ENCODE data around the gene FAM120A. TPM values are rescaled to one million over a fixed set of nuclear protein-coding genes. Genes with fewer than 3 reads are reported as not detected.

Gene FAM120A
- total and polyA plus RNA-seq, 4 donors = 28.3 to 91.0 (median 50.3) TPM

- peaks cover 0 to 7% (median 0%) of the 10 kb centered on the region in 4 donors for H3K4me1 ChIP-seq (ENCODE audit: control insufficient read depth in 4 of 4, insufficient read depth in 4 of 4, low read length in 3 of 4)
- no peak overlapping the region for H3K4me3 ChIP-seq (ENCODE audit: low read depth in 1 of 3, low read length in 3 of 3)
- H3K27me3 ChIP-seq (ENCODE audit: control insufficient read depth in 4 of 4, insufficient read depth in 4 of 4, low read length in 3 of 4) = no peaks in the 10 kb centered on the region
- no peaks in the 10 kb centered on the region for H3K9me3 ChIP-seq (ENCODE audit: control insufficient read depth in 4 of 4, low read length in 3 of 4)
- no peak overlapping the region for H3K9ac ChIP-seq (ENCODE audit: low read depth in 1 of 2, low read length in 2 of 2)
- WGBS = 88% methylated on average over 2 of the region's 2 CpGs
- H3K27ac ChIP-seq (ENCODE audit: low read depth in 1 of 2, low read length in 2 of 2) = no peak overlapping the region
- no peak for DNase-seq (ENCODE audit: low spot score)
- TF ChIP-seq RXRA (IDR thresholded peaks at IDR 0.05) (no peak), NR2F2 (IDR thresholded peaks at IDR 0.05) (no peak), FOXA2 (IDR thresholded peaks at IDR 0.05) (no peak), REST (IDR thresholded peaks at IDR 0.05) (no peak), HNF4A (conservative IDR thresholded peaks at IDR 0.05) (no peak), MAX (IDR thresholded peaks at IDR 0.05) (no peak), SP1 (IDR thresholded peaks at IDR 0.05) (no peak), RAD21 (IDR thresholded peaks at IDR 0.05) (no peak), GABPA (IDR thresholded peaks at IDR 0.05 in 1 of 2, conservative IDR thresholded peaks at IDR 0.05 in 1 of 2) (no peak), YY1 (IDR thresholded peaks at IDR 0.05) (no peak), TAF1 (conservative IDR thresholded peaks at IDR 0.05) (no peak), HNF4G (IDR thresholded peaks at IDR 0.05) (no peak), EGR1 (IDR thresholded peaks at IDR 0.05; ENCODE audit: low read depth in 2 of 2) (no peak), JUND (IDR thresholded peaks at IDR 0.05) (no peak), ZBTB33 (IDR thresholded peaks at IDR 0.05) (no peak), FOXA1 (IDR thresholded peaks at IDR 0.05) (no peak)
- TF ChIP-seq, protein P1, sequence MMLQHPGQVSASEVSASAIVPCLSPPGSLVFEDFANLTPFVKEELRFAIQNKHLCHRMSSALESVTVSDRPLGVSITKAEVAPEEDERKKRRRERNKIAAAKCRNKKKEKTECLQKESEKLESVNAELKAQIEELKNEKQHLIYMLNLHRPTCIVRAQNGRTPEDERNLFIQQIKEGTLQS (IDR thresholded peaks at IDR 0.05) = no peak
- TF ChIP-seq, protein P2, sequence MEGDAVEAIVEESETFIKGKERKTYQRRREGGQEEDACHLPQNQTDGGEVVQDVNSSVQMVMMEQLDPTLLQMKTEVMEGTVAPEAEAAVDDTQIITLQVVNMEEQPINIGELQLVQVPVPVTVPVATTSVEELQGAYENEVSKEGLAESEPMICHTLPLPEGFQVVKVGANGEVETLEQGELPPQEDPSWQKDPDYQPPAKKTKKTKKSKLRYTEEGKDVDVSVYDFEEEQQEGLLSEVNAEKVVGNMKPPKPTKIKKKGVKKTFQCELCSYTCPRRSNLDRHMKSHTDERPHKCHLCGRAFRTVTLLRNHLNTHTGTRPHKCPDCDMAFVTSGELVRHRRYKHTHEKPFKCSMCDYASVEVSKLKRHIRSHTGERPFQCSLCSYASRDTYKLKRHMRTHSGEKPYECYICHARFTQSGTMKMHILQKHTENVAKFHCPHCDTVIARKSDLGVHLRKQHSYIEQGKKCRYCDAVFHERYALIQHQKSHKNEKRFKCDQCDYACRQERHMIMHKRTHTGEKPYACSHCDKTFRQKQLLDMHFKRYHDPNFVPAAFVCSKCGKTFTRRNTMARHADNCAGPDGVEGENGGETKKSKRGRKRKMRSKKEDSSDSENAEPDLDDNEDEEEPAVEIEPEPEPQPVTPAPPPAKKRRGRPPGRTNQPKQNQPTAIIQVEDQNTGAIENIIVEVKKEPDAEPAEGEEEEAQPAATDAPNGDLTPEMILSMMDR (IDR thresholded peaks at IDR 0.05; ENCODE audit: low read depth, low read length, missing input control) = no peak
- H3K36me3 ChIP-seq (ENCODE audit: control insufficient read depth in 4 of 4, insufficient read depth in 3 of 4, low read depth in 1 of 4, low read length in 3 of 4) = peaks cover 0 to 1% (median 0%) of the 10 kb centered on the region in 4 donors
These were observed 57.6 kb downstream of the FAM120A start for GRCh38 chr9:93509084-93509483.
